8988T (cell line): ENCODE measurements around the gene PPP2R5C.
A peak's percentile ranks its signal among the peaks of the same experiment; 100 is the strongest.

Source experiments
- DNase-seq: peaks from one replicate; pipeline ENCODE4 v3.0.0; 2011

Gene PPP2R5C

GRCh38 chr14:101757064-101757838 is 4.3 kb upstream of the PPP2R5C start:
- DNase-seq, result no peak

GRCh38 chr14:101757839-101758211 is 3.7 kb upstream of the PPP2R5C start:
- DNase-seq, result no peak

GRCh38 chr14:101758913-101759593 is 2.5 kb upstream of the PPP2R5C start:
- no peak for DNase-seq

GRCh38 chr14:101760138-101761011 is 1.1 kb upstream of the PPP2R5C start:
- DNase-seq, result peak; percentile 79

- peak; percentile 60 for DNase-seq
These were observed 496 bp downstream of the PPP2R5C start for GRCh38 chr14:101761881-101762529.

GRCh38 chr14:101762530-101763101 is 1.1 kb downstream of the PPP2R5C start:
- DNase-seq, result no peak

- no peak for DNase-seq
These were observed 2.6 kb downstream of the PPP2R5C start for GRCh38 chr14:101763941-101764709.

GRCh38 chr14:101767618-101768362 is 6.3 kb downstream of the PPP2R5C start:
- no peak for DNase-seq

- DNase-seq, result no peak
These were observed 8.7 kb downstream of the PPP2R5C start for GRCh38 chr14:101770183-101770582.

GRCh38 chr14:101772770-101773169 is 11.3 kb downstream of the PPP2R5C start:
- no peak for DNase-seq

- no peak for DNase-seq
These were observed 11.9 kb downstream of the PPP2R5C start for GRCh38 chr14:101773378-101773777.

- no peak for DNase-seq
These were observed 12.7 kb downstream of the PPP2R5C start for GRCh38 chr14:101774006-101774795.

GRCh38 chr14:101774814-101775213 is 13.3 kb downstream of the PPP2R5C start:
- DNase-seq, result no peak

GRCh38 chr14:101775826-101776225 is 14.3 kb downstream of the PPP2R5C start:
- no peak for DNase-seq

GRCh38 chr14:101776344-101776743 is 14.8 kb downstream of the PPP2R5C start:
- DNase-seq, result no peak

GRCh38 chr14:101780390-101780789 is 18.9 kb downstream of the PPP2R5C start:
- DNase-seq, result no peak

- no peak for DNase-seq
These were observed 19.4 kb downstream of the PPP2R5C start for GRCh38 chr14:101780887-101781239.

GRCh38 chr14:101781240-101782061 is 19.9 kb downstream of the PPP2R5C start:
- no peak for DNase-seq
